ENCODE data around the gene CMPK2. TPM values are rescaled to one million over a fixed set of nuclear protein-coding genes. Genes with fewer than 3 reads are reported as not detected.

CMPK2 gene
- total and polyA plus RNA-seq, 2 donors (not counting 1 experiment from before 2014, with no cell fraction given) = 0.33 to 0.52 TPM

DNA sequence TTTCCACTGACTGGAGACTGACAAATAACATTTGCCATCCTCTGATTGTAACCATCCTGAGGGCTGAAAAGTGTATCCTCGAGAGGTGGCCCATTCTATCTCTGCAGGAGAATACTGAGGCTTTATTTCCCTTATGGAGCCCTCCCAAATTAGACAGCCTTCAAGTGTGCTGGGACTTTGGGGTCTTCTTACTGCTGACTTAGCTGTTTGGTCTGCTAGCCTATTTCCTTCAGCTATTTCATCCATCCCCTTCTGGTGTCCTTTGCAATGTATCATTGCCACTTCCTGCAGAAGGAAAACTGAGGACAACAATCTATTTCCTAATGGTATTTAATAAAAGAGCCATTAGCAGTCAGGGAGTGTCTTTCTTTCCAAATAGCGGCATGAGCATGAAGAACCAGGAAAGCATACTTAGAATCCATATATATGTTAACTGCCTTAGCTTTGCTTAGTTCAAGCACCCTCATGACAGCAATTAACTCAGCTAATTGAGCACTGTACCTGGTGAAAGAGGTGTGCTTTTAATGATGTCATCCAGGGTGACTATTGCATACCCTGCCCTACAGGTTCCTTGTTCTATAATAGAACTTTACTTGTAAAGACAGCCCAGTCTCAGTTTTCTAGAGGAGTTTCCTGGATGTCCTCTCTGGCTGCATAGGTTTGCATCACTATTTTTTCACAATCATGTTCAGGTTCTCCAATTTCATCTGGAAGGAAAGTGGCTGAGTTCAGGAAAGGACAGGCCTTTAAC lies 24.0 kb downstream of the CMPK2 start:
- Histone ChIP-seq H3K9ac (ENCODE audit: insufficient read depth, low read length) (no peak overlapping the region), H3K36me3 (ENCODE audit: control insufficient read depth, insufficient read depth, low read length) (no peaks in the 10 kb centered on the region), H3K79me2 (ENCODE audit: control insufficient read depth, insufficient read depth, low read length) (no peaks in the 10 kb centered on the region), H3K4me3 (replicated peaks in 1 of 4; ENCODE audit: control extremely low read depth in 1 of 4, insufficient read depth in 1 of 4, low read depth in 3 of 4, low read length in 4 of 4) (no peak overlapping the region), H3K4me2 (ENCODE audit: extremely low read depth, insufficient read depth, low read length) (no peak overlapping the region), H3K4me1 (ENCODE audit: control insufficient read depth, extremely low read depth, insufficient read depth, low read length) (no peaks in the 10 kb centered on the region), H3K9me3 (ENCODE audit: control insufficient read depth, insufficient read depth, low read depth, low read length) (no peaks in the 10 kb centered on the region), H3K27ac (ENCODE audit: insufficient read depth, low read length) (no peak overlapping the region), H4K20me1 (ENCODE audit: control insufficient read depth, extremely low read depth, insufficient read depth, low read length) (no peaks in the 10 kb centered on the region), H3K27me3 (ENCODE audit: control insufficient read depth, insufficient read depth, low read length) (no peaks in the 10 kb centered on the region), H2AFZ (ENCODE audit: low read length) (no peak overlapping the region)
- no peak for TF ChIP-seq EZH2 (IDR thresholded peaks at IDR 0.05; ENCODE audit: low read length, missing control alignments)
- TF ChIP-seq, protein P1, sequence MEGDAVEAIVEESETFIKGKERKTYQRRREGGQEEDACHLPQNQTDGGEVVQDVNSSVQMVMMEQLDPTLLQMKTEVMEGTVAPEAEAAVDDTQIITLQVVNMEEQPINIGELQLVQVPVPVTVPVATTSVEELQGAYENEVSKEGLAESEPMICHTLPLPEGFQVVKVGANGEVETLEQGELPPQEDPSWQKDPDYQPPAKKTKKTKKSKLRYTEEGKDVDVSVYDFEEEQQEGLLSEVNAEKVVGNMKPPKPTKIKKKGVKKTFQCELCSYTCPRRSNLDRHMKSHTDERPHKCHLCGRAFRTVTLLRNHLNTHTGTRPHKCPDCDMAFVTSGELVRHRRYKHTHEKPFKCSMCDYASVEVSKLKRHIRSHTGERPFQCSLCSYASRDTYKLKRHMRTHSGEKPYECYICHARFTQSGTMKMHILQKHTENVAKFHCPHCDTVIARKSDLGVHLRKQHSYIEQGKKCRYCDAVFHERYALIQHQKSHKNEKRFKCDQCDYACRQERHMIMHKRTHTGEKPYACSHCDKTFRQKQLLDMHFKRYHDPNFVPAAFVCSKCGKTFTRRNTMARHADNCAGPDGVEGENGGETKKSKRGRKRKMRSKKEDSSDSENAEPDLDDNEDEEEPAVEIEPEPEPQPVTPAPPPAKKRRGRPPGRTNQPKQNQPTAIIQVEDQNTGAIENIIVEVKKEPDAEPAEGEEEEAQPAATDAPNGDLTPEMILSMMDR (conservative IDR thresholded peaks at IDR 0.05 in 1 of 2, IDR thresholded peaks at IDR 0.05 in 1 of 2; ENCODE audit: low read depth in 1 of 2, low read length in 2 of 2) = no peak
- no peak for DNase-seq (ENCODE audit: low read depth in 2 of 2)

GRCh38 chr2:6838673-6839319 lies 26.9 kb downstream of the CMPK2 start:
- Histone ChIP-seq H3K4me3 (replicated peaks in 1 of 4; ENCODE audit: control extremely low read depth in 1 of 4, insufficient read depth in 1 of 4, low read depth in 3 of 4, low read length in 4 of 4) (no peak overlapping the region), H3K9me3 (ENCODE audit: control insufficient read depth, insufficient read depth, low read depth, low read length) (no peaks in the 10 kb centered on the region), H4K20me1 (ENCODE audit: control insufficient read depth, extremely low read depth, insufficient read depth, low read length) (no peaks in the 10 kb centered on the region), H3K79me2 (ENCODE audit: control insufficient read depth, insufficient read depth, low read length) (no peaks in the 10 kb centered on the region), H3K36me3 (ENCODE audit: control insufficient read depth, insufficient read depth, low read length) (no peaks in the 10 kb centered on the region), H3K9ac (ENCODE audit: insufficient read depth, low read length) (no peak overlapping the region), H2AFZ (ENCODE audit: low read length) (no peak overlapping the region), H3K27me3 (ENCODE audit: control insufficient read depth, insufficient read depth, low read length) (no peaks in the 10 kb centered on the region), H3K4me2 (ENCODE audit: extremely low read depth, insufficient read depth, low read length) (no peak overlapping the region), H3K27ac (ENCODE audit: insufficient read depth, low read length) (no peak overlapping the region), H3K4me1 (ENCODE audit: control insufficient read depth, extremely low read depth, insufficient read depth, low read length) (no peaks in the 10 kb centered on the region)
- DNase-seq (ENCODE audit: low read depth in 2 of 2) = no peak
- TF ChIP-seq, protein P1 (conservative IDR thresholded peaks at IDR 0.05 in 1 of 2, IDR thresholded peaks at IDR 0.05 in 1 of 2; ENCODE audit: low read depth in 1 of 2, low read length in 2 of 2) = no peak
- TF ChIP-seq EZH2 (IDR thresholded peaks at IDR 0.05; ENCODE audit: low read length, missing control alignments) = no peak

DNA sequence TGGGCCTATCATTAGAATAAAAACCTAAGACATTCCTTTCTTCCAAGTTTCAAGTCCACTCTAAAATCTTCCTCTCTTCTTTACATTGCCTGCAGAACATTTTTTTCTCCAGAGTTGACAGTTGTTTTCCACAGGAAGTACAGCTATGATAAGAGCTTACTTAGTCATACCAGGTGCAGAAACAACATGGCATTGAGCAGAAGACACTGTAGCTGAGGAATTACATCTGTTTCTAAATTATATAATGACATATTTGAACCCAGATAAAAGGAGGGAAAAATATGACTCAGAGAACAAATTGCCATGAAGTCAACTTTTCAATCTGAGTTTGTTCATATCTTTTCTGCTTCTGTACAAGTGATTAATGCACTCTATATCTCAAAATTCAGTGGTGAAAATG lies 30.2 kb downstream of the CMPK2 start:
- Histone ChIP-seq H3K36me3 (ENCODE audit: control insufficient read depth, insufficient read depth, low read length) (no peaks in the 10 kb centered on the region), H3K4me3 (replicated peaks in 1 of 4; ENCODE audit: control extremely low read depth in 1 of 4, insufficient read depth in 1 of 4, low read depth in 3 of 4, low read length in 4 of 4) (no peak overlapping the region), H2AFZ (ENCODE audit: low read length) (no peak overlapping the region), H3K4me1 (ENCODE audit: control insufficient read depth, extremely low read depth, insufficient read depth, low read length) (no peaks in the 10 kb centered on the region), H3K27ac (ENCODE audit: insufficient read depth, low read length) (no peak overlapping the region), H3K4me2 (ENCODE audit: extremely low read depth, insufficient read depth, low read length) (no peak overlapping the region), H4K20me1 (ENCODE audit: control insufficient read depth, extremely low read depth, insufficient read depth, low read length) (no peaks in the 10 kb centered on the region), H3K27me3 (ENCODE audit: control insufficient read depth, insufficient read depth, low read length) (no peaks in the 10 kb centered on the region), H3K79me2 (ENCODE audit: control insufficient read depth, insufficient read depth, low read length) (no peaks in the 10 kb centered on the region), H3K9ac (ENCODE audit: insufficient read depth, low read length) (no peak overlapping the region), H3K9me3 (ENCODE audit: control insufficient read depth, insufficient read depth, low read depth, low read length) (no peaks in the 10 kb centered on the region)
- peak in 1 of 2 donors; percentile 72 for DNase-seq (ENCODE audit: low read depth in 2 of 2)
- no peak for TF ChIP-seq EZH2 (IDR thresholded peaks at IDR 0.05; ENCODE audit: low read length, missing control alignments)
- TF ChIP-seq, protein P1 (conservative IDR thresholded peaks at IDR 0.05 in 1 of 2, IDR thresholded peaks at IDR 0.05 in 1 of 2; ENCODE audit: low read depth in 1 of 2, low read length in 2 of 2) = no peak
